ENCODE measurements around the gene RS1.

GRCh38 chrX:18698737-18699650, 27.1 kb upstream of the RS1 start:
- TF ChIP-seq EP300 (IDR thresholded peaks at IDR 0.05), result no peak
- no peak for TF ChIP-seq POLR2A (IDR thresholded peaks at IDR 0.05; ENCODE audit: low read depth)
- TF ChIP-seq CTCF (IDR thresholded peaks at IDR 0.05), result no peak
